ENCODE measurements around the gene FLYWCH2. TPM values are rescaled to one million over a fixed set of nuclear protein-coding genes. Genes with fewer than 3 reads are reported as not detected.

FLYWCH2 gene
- total RNA-seq, 1 donor = 38.7 TPM

- Histone ChIP-seq H3K27ac (ENCODE audit: low read depth, low read length) (peak overlapping the region; percentile 53), H2AFZ (ENCODE audit: low read length) (no peak overlapping the region), H3K9me3 (ENCODE audit: low read depth, low read length) (no peaks in the 10 kb centered on the region)
These were observed 47.1 kb upstream of the FLYWCH2 start for GRCh38 chr16:2835638-2836493.

DNA sequence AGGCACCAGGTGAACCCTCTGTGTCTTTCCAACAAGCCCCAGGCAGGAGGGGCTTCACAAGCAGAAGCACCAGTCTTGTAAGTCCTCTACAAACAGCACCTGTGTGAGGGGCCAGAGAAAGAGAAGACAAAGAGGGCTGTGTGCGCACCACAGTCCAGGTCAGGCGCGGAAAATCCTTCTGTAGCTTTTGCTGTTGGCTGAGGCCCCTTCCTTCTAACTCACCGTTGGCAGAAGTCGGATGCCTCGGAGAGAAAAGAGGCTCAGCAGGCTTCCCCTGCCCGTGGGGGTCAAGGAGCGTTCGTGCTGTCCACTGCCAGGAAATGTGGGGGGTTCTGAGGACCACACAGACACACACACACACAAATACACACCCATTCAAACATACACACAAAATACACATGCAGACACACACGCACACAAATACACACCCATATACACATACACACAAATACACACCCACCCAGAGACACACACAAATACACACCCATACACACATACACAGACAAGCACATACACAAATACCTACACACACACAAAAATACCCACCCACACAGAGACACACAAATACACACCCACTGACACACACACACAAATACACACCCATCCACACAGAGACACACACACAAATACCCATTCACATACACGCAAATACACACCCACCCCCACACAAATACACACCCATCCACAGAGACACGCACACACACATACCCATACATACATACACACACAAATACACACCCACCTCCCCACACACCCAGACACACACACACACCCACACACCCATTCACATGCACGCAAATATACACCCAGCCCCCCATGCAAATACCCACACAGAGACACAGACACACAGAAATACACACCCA, 46.1 kb upstream of the FLYWCH2 start:
- TF ChIP-seq CTCF (IDR thresholded peaks at IDR 0.05; ENCODE audit: extremely low read depth, low read depth, low read length) = no peak
- H2AFZ ChIP-seq (ENCODE audit: low read length) = no peak overlapping the region
- H3K4me1 ChIP-seq (ENCODE audit: insufficient read depth, low read length) = peaks cover 18% of the 10 kb centered on the region
- no peaks in the 10 kb centered on the region for H3K36me3 ChIP-seq (ENCODE audit: insufficient read depth, low read length)
- H3K27ac ChIP-seq (ENCODE audit: low read depth, low read length) = no peak overlapping the region
- H3K27me3 ChIP-seq (ENCODE audit: insufficient read depth, low read length) = peaks cover 10% of the 10 kb centered on the region
- DNase-seq (ENCODE audit: insufficient read length, low spot score, missing footprints) = peak; percentile 62
- H4K20me1 ChIP-seq (ENCODE audit: insufficient read depth, low read length) = no peaks in the 10 kb centered on the region
- H3K4me2 ChIP-seq (ENCODE audit: insufficient read depth, low read length) = no peak overlapping the region
- H3K9me3 ChIP-seq (ENCODE audit: low read depth, low read length) = no peaks in the 10 kb centered on the region
- no peaks in the 10 kb centered on the region for H3K79me2 ChIP-seq (ENCODE audit: insufficient read depth, low read length)
- no peak overlapping the region for H3K4me3 ChIP-seq (ENCODE audit: insufficient read depth, low read length)

More at GRCh38 chr16:2835638-2836493, 47.1 kb upstream of the FLYWCH2 start:
- Histone ChIP-seq H3K27me3 (ENCODE audit: insufficient read depth, low read length) (peaks cover 14% of the 10 kb centered on the region), H3K79me2 (ENCODE audit: insufficient read depth, low read length) (no peaks in the 10 kb centered on the region), H3K36me3 (ENCODE audit: insufficient read depth, low read length) (no peaks in the 10 kb centered on the region), H3K4me3 (ENCODE audit: insufficient read depth, low read length) (peak overlapping the region; percentile 42), H4K20me1 (ENCODE audit: insufficient read depth, low read length) (no peaks in the 10 kb centered on the region), H3K4me2 (ENCODE audit: insufficient read depth, low read length) (peak overlapping the region; percentile 75), H3K4me1 (ENCODE audit: insufficient read depth, low read length) (peaks cover 18% of the 10 kb centered on the region)
- DNase-seq (ENCODE audit: insufficient read length, low spot score, missing footprints) = peak; percentile 96
- TF ChIP-seq CTCF (IDR thresholded peaks at IDR 0.05; ENCODE audit: extremely low read depth, low read depth, low read length) = no peak

GRCh38 chr16:2838928-2839327, 44.1 kb upstream of the FLYWCH2 start:
- Histone ChIP-seq H2AFZ (ENCODE audit: low read length) (no peak overlapping the region), H3K36me3 (ENCODE audit: insufficient read depth, low read length) (no peaks in the 10 kb centered on the region), H3K27me3 (ENCODE audit: insufficient read depth, low read length) (no peaks in the 10 kb centered on the region), H3K27ac (ENCODE audit: low read depth, low read length) (no peak overlapping the region), H3K79me2 (ENCODE audit: insufficient read depth, low read length) (no peaks in the 10 kb centered on the region), H3K4me2 (ENCODE audit: insufficient read depth, low read length) (no peak overlapping the region), H3K4me3 (ENCODE audit: insufficient read depth, low read length) (no peak overlapping the region), H3K9me3 (ENCODE audit: low read depth, low read length) (no peaks in the 10 kb centered on the region), H3K4me1 (ENCODE audit: insufficient read depth, low read length) (peaks cover 18% of the 10 kb centered on the region), H4K20me1 (ENCODE audit: insufficient read depth, low read length) (no peaks in the 10 kb centered on the region)
- peak; percentile 98 for DNase-seq (ENCODE audit: insufficient read length, low spot score, missing footprints)
- TF ChIP-seq CTCF (IDR thresholded peaks at IDR 0.05; ENCODE audit: extremely low read depth, low read depth, low read length) = peak; percentile 90

Measured in osteoblast (primary cell).